ENCODE results near the gene MTR.

Gene MTR

DNA sequence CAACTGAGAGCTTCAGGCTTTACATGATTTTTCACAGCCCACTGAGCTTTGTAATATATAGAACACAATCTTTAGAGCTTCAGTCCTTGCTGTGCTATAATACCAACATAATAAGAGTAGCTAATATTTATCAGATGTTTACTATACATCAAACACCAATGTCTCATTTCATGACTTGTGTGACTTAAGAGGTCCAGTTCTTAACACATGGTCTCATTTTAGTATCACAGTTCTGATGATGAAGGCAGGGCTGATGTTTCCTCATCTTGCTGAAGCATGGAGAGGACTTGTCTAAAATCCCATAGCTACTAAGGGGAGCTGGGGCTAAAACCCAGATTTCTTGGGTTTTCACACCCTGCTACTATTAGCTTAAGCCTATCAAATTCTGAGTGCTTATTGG is 5.5 kb downstream of the MTR start:
- no peaks in the 10 kb centered on the region for H3K27me3 Mint-ChIP-seq
- H3K36me3 Mint-ChIP-seq (ENCODE audit: low read depth) = peaks cover 37% of the 10 kb centered on the region
- peak overlapping the region; percentile 86 for H3K27ac Mint-ChIP-seq
- H3K4me3 Mint-ChIP-seq = peak overlapping the region; percentile 43
- no peaks in the 10 kb centered on the region for H3K9me3 Mint-ChIP-seq
- H3K4me1 Mint-ChIP-seq (ENCODE audit: low read depth) = peaks cover 77% of the 10 kb centered on the region

DNA sequence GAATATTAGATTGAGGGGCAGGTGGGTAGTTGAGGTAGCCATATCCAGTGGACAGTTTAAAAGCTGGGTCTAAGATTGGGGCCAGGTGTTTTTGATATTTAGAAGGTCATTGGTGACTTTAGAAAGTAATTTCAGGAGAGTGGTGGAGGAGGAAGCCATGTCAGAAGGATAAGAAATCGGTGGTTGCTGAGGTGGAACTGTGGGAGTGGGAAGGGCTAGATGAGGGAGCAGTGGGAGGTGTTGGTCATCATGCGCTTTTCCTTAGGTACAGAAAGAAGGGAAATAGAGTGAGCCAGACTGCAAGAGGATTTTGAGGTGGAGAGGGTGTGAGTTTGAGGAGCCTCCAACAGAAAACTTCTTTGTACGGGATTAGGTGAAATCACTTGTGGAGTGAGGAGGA is 7.2 kb downstream of the MTR start:
- no peaks in the 10 kb centered on the region for H3K9me3 Mint-ChIP-seq
- H3K4me1 Mint-ChIP-seq (ENCODE audit: low read depth) = peaks cover 69% of the 10 kb centered on the region
- H3K36me3 Mint-ChIP-seq (ENCODE audit: low read depth) = peaks cover 46% of the 10 kb centered on the region
- H3K27ac Mint-ChIP-seq = peak overlapping the region; percentile 49
- H3K4me3 Mint-ChIP-seq = peak overlapping the region; percentile 6
- no peaks in the 10 kb centered on the region for H3K27me3 Mint-ChIP-seq

DNA sequence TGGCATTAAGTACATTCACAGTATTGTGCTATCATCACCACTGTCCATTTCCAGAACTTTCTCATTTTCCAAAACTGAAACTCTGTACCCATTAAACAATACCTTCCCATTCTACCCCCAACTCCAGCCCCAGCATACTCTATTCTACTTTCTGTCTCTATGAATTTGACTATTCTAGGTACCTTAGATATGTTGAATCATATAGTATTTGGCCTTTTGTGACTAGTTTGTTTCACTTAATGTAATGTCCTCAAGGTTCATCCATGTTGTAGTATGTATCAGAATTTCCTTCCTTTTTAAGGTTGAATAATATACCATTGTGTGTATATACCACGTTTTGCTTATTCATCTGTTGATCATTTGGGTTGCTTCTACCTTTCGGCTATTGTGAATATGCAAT is 11.5 kb downstream of the MTR start:
- Mint-ChIP-seq H3K27ac (no peak overlapping the region), H3K9me3 (no peaks in the 10 kb centered on the region), H3K36me3 (ENCODE audit: low read depth) (peaks cover 79% of the 10 kb centered on the region), H3K4me3 (no peak overlapping the region), H3K4me1 (ENCODE audit: low read depth) (peaks cover 45% of the 10 kb centered on the region), H3K27me3 (no peaks in the 10 kb centered on the region)

DNA sequence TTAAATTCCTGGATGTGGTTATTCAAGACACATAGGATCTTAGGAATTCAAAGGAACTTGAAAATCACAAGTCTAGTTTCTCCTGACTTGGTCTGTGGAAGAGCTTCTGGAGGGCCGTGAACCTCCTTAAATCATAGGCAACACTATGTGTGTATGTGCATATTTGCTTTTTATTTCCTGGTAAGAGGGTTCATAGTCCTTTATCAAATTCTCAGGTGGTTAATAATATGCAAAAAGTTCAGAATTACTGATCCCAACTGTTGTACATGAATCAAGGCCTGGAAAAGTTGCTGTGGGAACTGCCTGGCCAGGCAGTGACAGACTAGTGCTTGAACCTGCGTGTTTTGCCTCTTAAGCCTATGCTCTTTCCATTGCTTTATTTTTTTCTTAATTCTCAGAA is 12.9 kb downstream of the MTR start:
- no peak overlapping the region for H3K4me3 Mint-ChIP-seq
- H3K27me3 Mint-ChIP-seq = no peaks in the 10 kb centered on the region
- H3K36me3 Mint-ChIP-seq (ENCODE audit: low read depth) = peaks cover 76% of the 10 kb centered on the region
- no peak overlapping the region for H3K27ac Mint-ChIP-seq
- H3K9me3 Mint-ChIP-seq = no peaks in the 10 kb centered on the region
- H3K4me1 Mint-ChIP-seq (ENCODE audit: low read depth) = peaks cover 31% of the 10 kb centered on the region

DNA sequence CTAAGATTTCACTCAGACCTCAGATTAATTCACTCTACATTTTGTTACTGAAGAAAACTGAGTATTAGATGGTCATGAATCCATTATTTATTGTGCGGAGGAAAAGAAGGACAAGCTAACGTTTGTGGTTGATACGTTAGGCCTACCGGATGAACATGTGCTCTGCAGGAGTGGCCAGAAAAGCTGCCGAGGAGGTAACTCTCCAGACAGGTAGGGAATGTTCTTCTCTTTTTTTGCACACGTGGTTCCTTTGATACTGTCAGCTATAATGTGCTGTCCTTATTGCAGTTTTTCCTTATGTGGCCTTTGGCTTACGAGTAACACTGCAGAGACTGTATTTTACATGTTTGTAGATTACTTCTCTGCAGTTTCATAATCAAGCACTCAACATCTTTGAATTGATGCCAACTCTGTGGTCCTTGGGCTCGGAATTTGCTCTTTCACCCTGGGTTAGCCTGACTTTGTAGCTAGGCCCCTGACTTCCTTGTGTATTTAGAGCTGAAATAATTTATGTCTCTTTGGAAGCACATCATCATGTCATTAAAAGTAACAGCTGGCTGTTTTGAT is 13.6 kb downstream of the MTR start:
- peaks cover 25% of the 10 kb centered on the region for H3K4me1 Mint-ChIP-seq (ENCODE audit: low read depth)
- H3K27me3 Mint-ChIP-seq = no peaks in the 10 kb centered on the region
- H3K36me3 Mint-ChIP-seq (ENCODE audit: low read depth) = peaks cover 77% of the 10 kb centered on the region
- H3K9me3 Mint-ChIP-seq = no peaks in the 10 kb centered on the region
- H3K27ac Mint-ChIP-seq = no peak overlapping the region
- no peak overlapping the region for H3K4me3 Mint-ChIP-seq

DNA sequence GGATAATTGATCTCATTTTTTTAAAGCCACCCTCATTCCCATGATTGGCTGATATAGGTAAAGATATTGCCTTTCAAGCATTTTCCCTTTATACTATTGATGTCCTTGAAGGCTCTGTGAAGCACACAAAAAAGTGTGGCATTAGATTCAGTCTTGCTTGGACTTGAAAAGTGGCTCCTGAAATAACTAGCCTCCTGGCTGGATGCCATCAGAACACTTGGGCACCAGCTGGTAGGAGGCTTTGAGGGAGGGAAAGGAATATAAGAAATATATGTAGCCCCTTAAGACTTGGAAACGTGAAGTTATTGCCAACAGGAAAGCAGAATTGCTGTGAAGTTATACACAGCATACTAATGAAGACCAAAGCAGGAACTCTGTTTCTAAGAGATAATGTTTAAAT is 14.1 kb downstream of the MTR start:
- Mint-ChIP-seq H3K27ac (peak overlapping the region; percentile 17), H3K36me3 (ENCODE audit: low read depth) (peaks cover 81% of the 10 kb centered on the region)

DNA sequence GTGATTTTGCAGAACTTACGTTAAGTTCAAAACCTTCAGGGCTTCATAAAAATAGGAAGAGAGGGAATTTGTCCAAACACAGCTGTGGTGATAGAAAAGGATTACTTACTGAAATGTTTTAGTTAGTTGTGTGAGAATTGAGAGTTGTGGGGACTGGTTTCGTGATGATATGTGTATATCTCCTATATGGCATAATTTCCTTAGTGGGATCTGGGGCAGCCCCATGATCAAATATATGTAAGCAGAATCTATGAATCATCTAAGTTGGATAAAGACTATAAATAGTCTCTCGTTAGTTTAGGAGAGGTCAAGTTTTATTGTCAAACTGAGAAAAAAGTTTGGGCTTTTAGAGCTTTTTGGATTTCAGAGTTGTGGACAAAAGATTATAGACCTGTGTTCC is 14.9 kb downstream of the MTR start:
- H3K9me3 Mint-ChIP-seq = no peaks in the 10 kb centered on the region
- H3K36me3 Mint-ChIP-seq (ENCODE audit: low read depth) = peaks cover 83% of the 10 kb centered on the region

More for the DNA sequence above, 14.1 kb downstream of the MTR start:
- Mint-ChIP-seq H3K4me3 (no peak overlapping the region), H3K4me1 (ENCODE audit: low read depth) (peaks cover 25% of the 10 kb centered on the region), H3K9me3 (no peaks in the 10 kb centered on the region), H3K27me3 (no peaks in the 10 kb centered on the region)

DNA sequence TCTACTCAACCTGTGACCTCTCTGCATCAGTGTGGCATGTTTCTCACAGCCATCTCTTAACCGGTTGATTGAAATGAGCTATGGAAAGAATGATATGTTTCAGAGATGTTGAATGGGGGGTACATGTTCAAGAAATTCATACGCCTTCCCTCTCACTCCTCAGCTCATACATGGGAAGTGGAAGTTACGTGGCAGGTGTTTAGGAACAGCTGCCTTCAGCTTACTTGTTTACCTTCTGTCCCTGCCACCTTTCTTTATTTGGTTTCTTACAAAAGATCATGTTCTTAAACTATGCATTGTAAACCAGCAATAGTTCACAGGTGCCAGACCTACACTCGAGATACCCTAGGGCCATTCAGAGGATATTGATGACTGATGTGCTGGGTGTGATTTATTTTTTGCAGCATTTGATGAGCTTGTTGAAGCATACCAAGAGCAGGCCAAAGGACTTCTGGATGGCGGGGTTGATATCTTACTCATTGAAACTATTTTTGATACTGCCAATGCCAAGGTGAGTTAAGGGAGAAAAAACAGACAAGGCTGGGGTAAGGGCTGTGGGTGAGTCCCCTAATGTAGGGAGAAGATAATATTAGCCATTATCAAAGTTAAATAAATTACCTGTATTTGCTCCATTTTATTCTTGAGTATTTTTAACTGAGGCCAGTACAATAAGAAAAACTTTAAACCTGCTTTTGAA is 17.4 kb downstream of the MTR start:
- Mint-ChIP-seq H3K27ac (peak overlapping the region; percentile 23), H3K36me3 (ENCODE audit: low read depth) (peaks cover 86% of the 10 kb centered on the region), H3K9me3 (no peaks in the 10 kb centered on the region), H3K27me3 (no peaks in the 10 kb centered on the region), H3K4me1 (ENCODE audit: low read depth) (peaks cover 16% of the 10 kb centered on the region), H3K4me3 (no peak overlapping the region)

More for the DNA sequence above, 14.9 kb downstream of the MTR start:
- Mint-ChIP-seq H3K4me1 (ENCODE audit: low read depth) (peaks cover 23% of the 10 kb centered on the region), H3K27me3 (no peaks in the 10 kb centered on the region), H3K4me3 (peak overlapping the region; percentile 4), H3K27ac (peak overlapping the region; percentile 67)

DNA sequence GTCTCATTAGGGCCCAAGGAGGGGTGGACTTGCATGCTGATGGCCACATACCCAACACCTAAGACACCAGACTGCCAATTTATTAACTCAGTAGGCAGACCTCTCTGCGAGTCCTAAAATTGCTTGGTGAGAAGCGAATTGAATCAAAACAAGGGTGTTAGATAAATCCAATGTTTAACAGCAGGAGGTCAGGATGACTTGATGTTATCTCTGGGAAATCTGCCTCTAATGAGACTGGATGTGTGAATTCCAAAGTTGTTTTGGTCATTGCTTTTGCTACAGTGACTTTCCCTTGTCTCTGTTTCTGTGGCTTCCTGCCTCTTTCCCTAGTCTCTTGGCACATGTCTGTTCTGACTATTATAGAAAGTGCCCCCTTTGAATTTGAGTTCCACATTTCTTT is 20.8 kb downstream of the MTR start:
- H3K4me3 Mint-ChIP-seq = no peak overlapping the region
- no peaks in the 10 kb centered on the region for H3K9me3 Mint-ChIP-seq
- no peak overlapping the region for H3K27ac Mint-ChIP-seq
- H3K4me1 Mint-ChIP-seq (ENCODE audit: low read depth) = peaks cover 7% of the 10 kb centered on the region
- peaks cover 81% of the 10 kb centered on the region for H3K36me3 Mint-ChIP-seq (ENCODE audit: low read depth)
- H3K27me3 Mint-ChIP-seq = no peaks in the 10 kb centered on the region

DNA sequence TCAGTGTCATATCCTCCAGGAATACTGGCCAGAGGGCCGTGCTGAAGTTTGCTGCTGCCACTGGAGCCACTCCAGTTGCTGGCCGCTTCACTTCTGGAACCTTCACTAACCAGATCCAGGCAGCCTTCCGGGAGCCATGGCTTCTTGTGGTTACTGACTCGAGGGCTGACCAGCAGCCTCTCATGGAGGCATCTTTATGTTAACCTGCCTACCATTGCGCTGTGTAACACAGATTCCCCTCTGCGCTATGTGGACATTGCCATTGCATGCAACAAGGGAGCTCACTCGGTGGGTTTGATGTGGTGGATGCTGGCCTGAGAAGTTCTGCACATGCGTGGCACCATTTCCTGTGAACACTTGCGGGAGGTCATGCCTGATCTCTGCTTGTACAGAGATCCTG is 24.8 kb downstream of the MTR start:
- no peaks in the 10 kb centered on the region for H3K9me3 Mint-ChIP-seq
- no peaks in the 10 kb centered on the region for H3K27me3 Mint-ChIP-seq
- peaks cover 75% of the 10 kb centered on the region for H3K36me3 Mint-ChIP-seq (ENCODE audit: low read depth)
- no peak overlapping the region for H3K27ac Mint-ChIP-seq
- H3K4me1 Mint-ChIP-seq (ENCODE audit: low read depth) = peaks cover 15% of the 10 kb centered on the region
- H3K4me3 Mint-ChIP-seq = no peak overlapping the region

DNA sequence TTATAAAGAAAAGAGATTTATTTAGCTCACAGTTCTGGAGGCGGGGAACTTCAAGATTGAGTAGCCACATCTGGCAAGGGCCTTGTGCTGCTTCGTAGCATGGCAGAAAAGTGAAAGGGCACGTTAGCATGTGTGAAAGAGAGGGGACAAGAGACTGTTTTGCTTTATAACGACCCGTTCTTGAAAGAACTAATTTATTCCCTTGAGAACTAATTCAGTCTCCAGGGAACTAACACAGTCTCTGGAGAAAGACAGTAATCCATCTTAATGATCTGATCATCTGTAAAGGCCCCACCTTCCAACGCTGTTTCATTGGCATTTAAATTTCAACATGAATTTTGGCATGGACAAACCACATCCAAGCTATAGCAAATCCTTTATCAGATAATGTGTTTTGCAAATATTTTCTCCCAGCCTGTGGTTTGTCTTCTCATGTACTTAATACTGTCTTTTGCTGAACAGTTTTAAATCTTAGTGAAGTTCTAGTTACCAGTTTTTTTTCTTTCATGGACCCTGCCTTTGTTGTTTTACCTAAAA is 26.1 kb downstream of the MTR start:
- Mint-ChIP-seq H3K9me3 (no peaks in the 10 kb centered on the region), H3K27me3 (no peaks in the 10 kb centered on the region), H3K4me3 (no peak overlapping the region), H3K27ac (no peak overlapping the region), H3K4me1 (ENCODE audit: low read depth) (peaks cover 15% of the 10 kb centered on the region), H3K36me3 (ENCODE audit: low read depth) (peaks cover 75% of the 10 kb centered on the region)

DNA sequence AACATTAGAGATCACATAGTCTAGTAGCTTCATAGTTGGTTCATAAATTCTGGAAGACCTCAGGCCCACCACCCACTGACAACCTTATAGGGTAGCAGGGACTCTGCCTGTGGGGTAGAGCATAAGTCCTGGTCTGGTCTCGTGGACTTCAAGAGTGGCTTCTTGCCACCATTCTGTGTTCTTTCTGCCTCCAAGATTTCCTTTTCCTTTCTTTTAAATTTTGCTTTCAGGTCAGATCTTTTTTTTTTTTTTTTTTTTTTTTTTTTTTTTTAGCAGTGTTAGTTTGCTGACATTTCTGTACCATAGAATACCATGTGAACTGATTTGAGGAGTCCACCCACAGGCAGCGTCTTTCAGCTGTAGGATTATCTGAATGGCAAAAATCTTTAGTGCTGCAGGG is 28.5 kb downstream of the MTR start:
- Mint-ChIP-seq H3K36me3 (ENCODE audit: low read depth) (peaks cover 69% of the 10 kb centered on the region), H3K4me1 (ENCODE audit: low read depth) (peaks cover 15% of the 10 kb centered on the region), H3K9me3 (no peaks in the 10 kb centered on the region), H3K27ac (no peak overlapping the region), H3K27me3 (no peaks in the 10 kb centered on the region), H3K4me3 (no peak overlapping the region)

DNA sequence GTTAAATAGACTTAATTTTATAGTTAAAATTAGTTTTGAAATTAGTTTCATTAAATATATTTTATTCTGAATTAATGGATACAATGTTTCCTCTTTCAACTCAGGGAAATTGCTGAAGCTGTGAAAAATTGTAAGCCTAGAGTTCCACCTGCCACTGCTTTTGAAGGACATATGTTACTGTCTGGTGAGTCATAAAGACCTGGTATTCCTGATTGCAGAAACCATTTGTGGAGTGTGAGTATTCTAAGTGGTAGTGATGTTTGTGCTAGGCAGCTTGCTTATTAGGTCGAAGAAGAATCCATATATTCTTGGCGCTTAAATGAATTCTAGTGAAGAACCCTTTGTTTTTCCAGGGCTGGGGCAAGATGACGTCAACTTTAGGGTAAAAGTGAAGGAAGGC is 34.0 kb downstream of the MTR start:
- no peak overlapping the region for H3K27ac Mint-ChIP-seq
- H3K4me1 Mint-ChIP-seq (ENCODE audit: low read depth) = no peaks in the 10 kb centered on the region
- H3K36me3 Mint-ChIP-seq (ENCODE audit: low read depth) = peaks cover 68% of the 10 kb centered on the region
- H3K27me3 Mint-ChIP-seq = no peaks in the 10 kb centered on the region
- H3K4me3 Mint-ChIP-seq = no peak overlapping the region
- no peaks in the 10 kb centered on the region for H3K9me3 Mint-ChIP-seq

DNA sequence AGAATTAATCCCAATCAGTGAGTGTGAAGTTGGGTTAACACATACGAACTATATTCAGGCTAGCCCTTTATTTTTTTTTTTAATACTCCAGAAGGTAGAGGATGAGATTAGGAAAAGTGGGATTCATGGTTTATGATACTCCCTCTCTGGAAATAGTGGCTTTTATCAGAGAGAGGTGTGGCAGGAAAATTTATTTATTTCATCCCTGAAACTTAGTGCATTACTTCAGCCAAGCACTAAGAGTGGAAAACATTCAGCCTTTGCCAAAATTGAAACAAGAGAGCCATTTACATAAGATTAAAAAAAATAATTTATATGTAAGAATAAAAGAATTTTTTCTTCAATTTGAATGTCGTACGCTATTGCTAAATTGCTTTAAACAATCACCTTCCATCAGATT is 35.0 kb downstream of the MTR start:
- Mint-ChIP-seq H3K4me1 (ENCODE audit: low read depth) (no peaks in the 10 kb centered on the region), H3K27me3 (no peaks in the 10 kb centered on the region), H3K36me3 (ENCODE audit: low read depth) (peaks cover 71% of the 10 kb centered on the region), H3K9me3 (no peaks in the 10 kb centered on the region), H3K27ac (no peak overlapping the region), H3K4me3 (no peak overlapping the region)

DNA sequence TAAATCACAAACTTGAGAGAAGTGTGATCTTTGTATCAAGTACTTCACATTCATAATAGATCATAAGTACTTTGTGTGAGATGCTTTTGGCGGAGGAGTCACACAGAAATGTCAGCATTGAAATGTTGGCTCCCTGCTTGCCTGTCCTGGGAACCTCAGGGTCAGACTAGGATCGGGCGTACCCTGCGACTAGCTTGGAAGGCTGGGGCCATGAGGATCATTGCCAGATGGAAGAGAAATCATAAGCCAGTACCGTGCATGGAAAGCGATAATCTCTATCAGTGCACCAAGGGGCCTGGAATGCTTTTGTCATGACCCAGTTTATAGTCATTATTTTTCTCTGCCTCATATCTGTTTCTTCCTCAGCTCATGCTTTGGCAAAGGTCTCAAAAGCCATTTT is 35.5 kb downstream of the MTR start:
- Mint-ChIP-seq H3K27ac (no peak overlapping the region), H3K4me3 (no peak overlapping the region), H3K36me3 (ENCODE audit: low read depth) (peaks cover 74% of the 10 kb centered on the region)

DNA sequence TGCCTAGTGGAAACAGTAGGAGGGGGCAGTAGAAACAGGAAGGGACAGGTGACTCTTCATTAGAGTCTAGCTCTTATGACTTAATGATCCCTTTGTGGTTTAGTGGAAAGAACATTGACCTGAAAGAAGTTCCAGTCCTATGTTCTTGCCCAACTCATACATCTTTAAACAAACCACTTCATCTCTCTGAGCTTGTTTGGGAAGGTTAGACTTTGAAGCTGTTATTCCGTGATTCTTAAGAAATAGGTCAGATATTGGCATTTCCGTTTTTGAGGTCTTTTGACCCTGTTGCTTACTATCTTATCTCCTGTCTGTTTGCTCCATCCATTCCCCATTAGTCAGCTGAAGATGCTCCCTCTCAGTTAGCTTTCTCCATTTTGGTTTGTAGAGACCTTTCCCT is 38.5 kb downstream of the MTR start:
- Mint-ChIP-seq H3K27me3 (no peaks in the 10 kb centered on the region), H3K9me3 (no peaks in the 10 kb centered on the region), H3K27ac (no peak overlapping the region), H3K4me3 (no peak overlapping the region), H3K36me3 (ENCODE audit: low read depth) (peaks cover 83% of the 10 kb centered on the region), H3K4me1 (ENCODE audit: low read depth) (no peaks in the 10 kb centered on the region)

More for the DNA sequence above, 35.5 kb downstream of the MTR start:
- Mint-ChIP-seq H3K27me3 (no peaks in the 10 kb centered on the region), H3K4me1 (ENCODE audit: low read depth) (no peaks in the 10 kb centered on the region), H3K9me3 (no peaks in the 10 kb centered on the region)

All from stimulated activated naive CD8-positive, alpha-beta T cell treated with anti-CD3 and anti-CD28 coated beads, Interleukin-15, Interleukin-2, amounts not matched to agents 100 ng/mL and 50 ng/mL, for 24 hours (primary cell).